B cell (primary cell): ENCODE measurements around the gene GPC5. TPM values are rescaled to one million over a fixed set of nuclear protein-coding genes. Genes with fewer than 3 reads are reported as not detected.

Experiments used
- ATAC-seq: fragments of 200-7000 bp; cut with Tn5 transposase; one replicate; pipeline ENCODE4 v1.10.0; 2021; ENCODE audit warnings: low read depth, mild to moderate bottlenecking, moderate number of reproducible peaks, moderate library complexity
- CTCF ChIA-PET: fragments of 350-600 bp; sonication (Branson Sonifier 250); formaldehyde crosslinking; loops from one replicate; lab custom pipeline; 2021; ENCODE audit warnings: antibody characterized with exemption, inconsistent platforms; lab: Charles Lee
- POLR2A ChIA-PET: fragments of 350-600 bp; sonication (Branson Sonifier 250); formaldehyde crosslinking; loops from one replicate; lab custom pipeline; 2021; ENCODE audit warnings: antibody characterized with exemption; lab: Charles Lee
- DNase-seq: peaks from one replicate; pipeline ENCODE4 v3.0.0; 2013
- H2AFZ ChIP-seq: 2 replicates; pipeline ENCODE4 v1.6.1; 2012; ENCODE audit warnings: mild to moderate bottlenecking, low read depth, low read length; ENCODE audit not compliant: insufficient read depth, poor library complexity, severe bottlenecking
- H3K27ac ChIP-seq, 2 donors: 1 replicate in 1 of 2; 2 replicates in 1 of 2; pipeline ENCODE4 v1.5.1; 2012 to 2013; ENCODE audit warnings: low read length in 2 of 2, mild to moderate bottlenecking in 2 of 2, moderate library complexity in 1 of 2
- H3K27me3 ChIP-seq, 4 experiments: fragments of 200-600 bp in 1 of 4; sonication (generic) in 1 of 4; replicated peaks in 1 of 4; 1 replicate in 2 of 4; 2 replicates in 2 of 4; pipeline versions ENCODE4 v1.6.1 to v1.7.0; 2013 to 2016; ENCODE audit warnings: low read length in 3 of 4, mild to moderate bottlenecking in 2 of 4, mixed read lengths in 1 of 4, moderate library complexity in 1 of 4; ENCODE audit not compliant: insufficient read depth in 4 of 4, control insufficient read depth in 3 of 4; ENCODE audit errors: control extremely low read depth in 1 of 4
- H3K36me3 ChIP-seq, 2 experiments: replicated peaks in 1 of 2; 1 replicate in 1 of 2; 2 replicates in 1 of 2; pipeline versions ENCODE4 v1.6.1 to v1.7.1; 2013; ENCODE audit warnings: low read length in 1 of 2; ENCODE audit not compliant: insufficient read depth in 2 of 2, control insufficient read depth in 1 of 2; ENCODE audit errors: control extremely low read depth in 1 of 2, extremely low read depth in 1 of 2
- H3K4me1 ChIP-seq, 2 donors: fragments of 200-600 bp in 1 of 2; sonication (generic) in 1 of 2; 1 replicate in 1 of 2; 2 replicates in 1 of 2; pipeline versions ENCODE4 v1.5.1 to v1.6.1; 2013 to 2017; ENCODE audit warnings: low read length in 2 of 2; ENCODE audit not compliant: control insufficient read depth in 2 of 2, insufficient read depth in 2 of 2
- H3K4me2 ChIP-seq: replicated peaks from 2 replicates; pipeline ENCODE3; 2012; ENCODE audit warnings: mild to moderate bottlenecking, low read depth, low read length; ENCODE audit not compliant: poor library complexity, severe bottlenecking
- H3K4me3 ChIP-seq, 5 experiments: fragments of 200-600 bp in 1 of 5; sonication (generic) in 1 of 5; 1 replicate in 3 of 5; 2 replicates in 2 of 5; pipeline versions ENCODE4 v1.5.1 to v1.7.0; 2011 to 2016; ENCODE audit warnings: low read length in 4 of 5, mild to moderate bottlenecking in 4 of 5, low read depth in 2 of 5, control low read depth in 1 of 5, moderate library complexity in 1 of 5; ENCODE audit not compliant: insufficient read depth in 1 of 5; ENCODE audit errors: control extremely low read depth in 1 of 5, extremely low read depth in 1 of 5
- H3K79me2 ChIP-seq: fragments of 200-600 bp; sonication (generic); one replicate; pipeline ENCODE4 v1.6.0; 2016; ENCODE audit warnings: low read length; ENCODE audit not compliant: control insufficient read depth, insufficient read depth
- H3K9ac ChIP-seq: fragments of 200-600 bp; sonication (generic); 2 replicates; pipeline ENCODE4 v1.6.1; 2017; ENCODE audit warnings: mild to moderate bottlenecking, low read length, moderate library complexity
- H3K9me3 ChIP-seq, 3 donors: one replicate each; pipeline versions ENCODE4 v1.6.1 to v1.7.1; 2013; ENCODE audit warnings: low read length in 2 of 3; ENCODE audit not compliant: control insufficient read depth in 2 of 3, insufficient read depth in 1 of 3; ENCODE audit errors: control extremely low read depth in 1 of 3
- H4K20me1 ChIP-seq: 2 replicates; pipeline ENCODE4 v1.6.0; 2012; ENCODE audit warnings: mild to moderate bottlenecking, low read length; ENCODE audit not compliant: insufficient read depth, control insufficient read depth, poor library complexity, severe bottlenecking
- H3K27ac Mint-ChIP-seq: one replicate; pipeline ENCODE4 v1.8.0; 2021; ENCODE audit warnings: mixed read lengths
- H3K27me3 Mint-ChIP-seq: one replicate; pipeline ENCODE4 v1.8.0; 2021; ENCODE audit warnings: mixed read lengths
- H3K4me1 Mint-ChIP-seq: one replicate; pipeline ENCODE4 v1.8.0; 2021; ENCODE audit warnings: mixed read lengths
- H3K4me3 Mint-ChIP-seq: one replicate; pipeline ENCODE4 v1.8.0; 2021; ENCODE audit warnings: mixed read lengths
- H3K9me3 Mint-ChIP-seq: one replicate; pipeline ENCODE4 v1.8.0; 2022; ENCODE audit warnings: mixed read lengths; ENCODE audit not compliant: insufficient read depth
- CTCF ChIP-seq: fragments of 200-600 bp; IDR thresholded peaks from one replicate; pipeline ENCODE4 v1.8.0; 2022; ENCODE audit warnings: antibody characterized with exemption, mild to moderate bottlenecking
- EZH2 ChIP-seq: IDR thresholded peaks from 2 replicates; pipeline ENCODE4 v1.6.1; 2012; ENCODE audit warnings: borderline replicate concordance, low read depth, mild to moderate bottlenecking, moderate library complexity, low read length; ENCODE audit not compliant: insufficient read depth, poor library complexity, severe bottlenecking
- WGBS: methylation state at CpG from one replicate; pipeline ENCODE4 v1.1.5; 2013; ENCODE audit warnings: missing lambda C conversion rate; ENCODE audit not compliant: insufficient coverage; 5-methylcytosine and 5-hydroxymethylcytosine counted together
- intact Hi-C: fragments of 100-400 bp; cut with micrococcal nuclease; formaldehyde crosslinking; loops from one replicate; pipeline ENCODE4 v1.10.0; 2022
- polyA plus RNA-seq: library from polyadenylated mRNA; depleted of rRNA; stranded (reverse); fragments of >200 nt; gene quantifications from 2 replicates; pipeline ENCODE4 v1.2.3, GENCODE V29; 2012
- total RNA-seq, 2 donors: library from RNA; stranded (reverse); fragments of 120-200 nt in 1 of 2; gene quantifications; 1 replicate in 1 of 2; 2 replicates in 1 of 2; pipeline versions ENCODE4 v1.2.3 to v1.2.4, GENCODE V29; 2013 to 2022

Gene GPC5
- total and polyA plus RNA-seq, 2 donors (not counting 1 experiment from before 2014, with no cell fraction given) = 0.15 to 0.30 TPM

DNA sequence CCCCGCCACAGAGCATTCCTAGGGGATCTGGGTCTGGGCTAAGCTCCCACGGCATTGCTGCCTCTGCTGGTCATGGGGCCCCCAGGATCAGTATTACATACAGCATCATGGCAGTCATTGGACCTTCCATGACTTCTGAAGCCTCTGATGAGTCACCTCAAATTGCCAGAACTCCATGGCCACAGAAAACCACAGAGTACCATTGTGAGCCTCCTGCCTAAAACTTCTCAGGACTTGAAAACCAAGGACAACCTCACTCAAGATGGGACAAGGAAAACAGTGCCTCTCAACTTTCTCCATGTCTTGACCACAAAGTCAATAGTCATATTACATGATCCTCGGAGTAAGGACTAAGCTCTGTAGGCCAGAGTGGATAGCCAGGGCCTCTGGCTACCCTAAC, 306.0 kb downstream of the GPC5 start:
- intact Hi-C loops = no loop called here
- no peak for ATAC-seq
- no peak for DNase-seq
- Histone ChIP-seq H3K27ac (no peak overlapping the region), H3K4me1 (no peaks in the 10 kb centered on the region), H3K36me3 (no peaks in the 10 kb centered on the region), H3K27me3 (no peaks in the 10 kb centered on the region), H3K79me2 (no peaks in the 10 kb centered on the region), H3K4me2 (no peak overlapping the region), H2AFZ (no peak overlapping the region), H3K4me3 (no peak overlapping the region), H4K20me1 (no peaks in the 10 kb centered on the region), H3K9me3 (peaks cover 0 to 4% (median 0%) of the 10 kb centered on the region in 3 donors), H3K9ac (no peak overlapping the region)
- Mint-ChIP-seq H3K27me3 (no peaks in the 10 kb centered on the region), H3K9me3 (peaks cover 6% of the 10 kb centered on the region), H3K4me3 (no peak overlapping the region), H3K4me1 (no peaks in the 10 kb centered on the region), H3K27ac (no peak overlapping the region)
- TF ChIP-seq EZH2 (no peak), CTCF (no peak)
- WGBS = 88% methylated on average over 2 of the region's 3 CpGs
- ChIA-PET POLR2A (no interaction called here), CTCF (no interaction called here)

DNA sequence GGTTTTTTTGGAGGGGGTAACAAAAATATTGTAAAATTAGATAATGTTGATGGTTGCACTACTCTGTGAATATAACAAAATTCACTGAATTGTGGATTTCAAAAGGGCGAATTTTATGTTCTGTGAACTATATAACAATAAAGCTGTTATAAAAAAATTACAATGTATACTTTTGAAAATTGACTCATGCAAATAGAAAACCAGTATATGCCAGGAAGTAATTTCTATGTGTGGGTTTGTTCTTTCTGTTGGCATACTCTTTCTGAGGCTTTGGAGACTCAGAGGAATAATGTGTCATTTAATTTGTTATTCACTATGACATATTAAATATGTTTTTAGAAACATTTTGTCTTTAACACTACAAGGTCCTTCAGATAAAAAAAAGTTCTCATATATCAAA, 310.1 kb downstream of the GPC5 start:
- Histone ChIP-seq H3K27ac (no peak overlapping the region), H3K4me3 (no peak overlapping the region), H3K36me3 (no peaks in the 10 kb centered on the region), H3K27me3 (no peaks in the 10 kb centered on the region), H2AFZ (no peak overlapping the region), H3K4me2 (no peak overlapping the region), H3K9me3 (peaks cover 0 to 4% (median 0%) of the 10 kb centered on the region in 3 donors), H3K4me1 (no peaks in the 10 kb centered on the region), H3K79me2 (no peaks in the 10 kb centered on the region), H4K20me1 (no peaks in the 10 kb centered on the region), H3K9ac (no peak overlapping the region)
- ATAC-seq (no peak), DNase-seq (no peak)
- intact Hi-C loops = loop anchor here (5.0 kb wide), 1 partner anchor 219 kb away; no protein-coding TSS in a partner anchor
- Mint-ChIP-seq H3K4me1 (no peaks in the 10 kb centered on the region), H3K27ac (no peak overlapping the region), H3K9me3 (no peaks in the 10 kb centered on the region), H3K4me3 (no peak overlapping the region), H3K27me3 (no peaks in the 10 kb centered on the region)
- POLR2A ChIA-PET = no interaction called here
- WGBS = no CpG with 5 or more reads among the region's 1 CpG
- CTCF ChIA-PET = no interaction called here
- TF ChIP-seq EZH2 (no peak), CTCF (no peak)
